ENCODE data around the gene ZNF821. TPM values are rescaled to one million over a fixed set of nuclear protein-coding genes. Genes with fewer than 3 reads are reported as not detected.

The ZNF821 gene
- total RNA-seq, 1 experiment from 2014 or later = 5.4 TPM

DNA sequence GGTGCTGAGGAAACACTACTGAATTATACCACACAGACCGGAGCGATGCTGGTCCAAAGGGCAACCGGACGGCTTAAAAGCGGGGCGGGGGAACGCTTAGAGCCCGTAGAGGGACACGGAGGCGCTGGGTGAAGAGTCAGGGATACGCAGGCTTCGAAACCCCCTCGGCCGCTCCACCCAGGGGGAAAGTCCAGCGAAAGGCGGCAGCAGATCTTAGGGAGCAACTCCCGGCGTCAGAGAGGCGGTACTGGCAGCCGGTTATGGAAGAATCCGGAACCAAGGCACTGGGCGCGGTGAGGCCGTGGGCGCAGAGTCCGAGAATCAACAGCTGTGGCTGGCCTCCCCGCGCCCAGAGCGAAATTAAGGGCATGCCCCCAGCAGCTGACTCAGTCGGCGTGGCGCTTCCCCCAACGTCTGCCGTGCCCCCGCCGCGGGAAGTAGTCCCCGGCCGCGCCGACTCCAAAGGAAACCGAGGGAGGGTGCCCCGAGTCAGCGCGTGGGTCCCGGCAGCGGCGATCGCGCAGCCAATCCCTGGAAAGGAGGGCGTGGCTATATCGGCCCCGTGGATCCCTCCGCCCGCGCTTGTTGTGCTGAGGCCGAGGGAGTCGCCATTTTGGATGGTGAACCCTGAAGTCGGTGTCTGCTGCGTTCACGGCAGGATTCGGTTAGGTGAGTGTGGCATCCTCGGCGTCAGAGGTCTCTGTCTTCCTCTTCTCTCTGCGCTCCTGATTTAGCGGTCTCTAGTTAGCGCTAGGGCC is 11.1 kb upstream of the ZNF821 start, which contains the start of gene IST1:
Gene IST1, plus strand, starts transcription at position 611 of the 758 bp plus-strand sequence. CDS start 20,110 bp downstream, outside the sequence.
- intact Hi-C loops (cut with micrococcal nuclease) = loop anchor here (5.0 kb wide), 1 partner anchor 197 kb away; the partner anchor contains the start of genes DHX38 and TXNL4B
- DNase-seq = peak; percentile 92
- TF ChIP-seq, protein P1, sequence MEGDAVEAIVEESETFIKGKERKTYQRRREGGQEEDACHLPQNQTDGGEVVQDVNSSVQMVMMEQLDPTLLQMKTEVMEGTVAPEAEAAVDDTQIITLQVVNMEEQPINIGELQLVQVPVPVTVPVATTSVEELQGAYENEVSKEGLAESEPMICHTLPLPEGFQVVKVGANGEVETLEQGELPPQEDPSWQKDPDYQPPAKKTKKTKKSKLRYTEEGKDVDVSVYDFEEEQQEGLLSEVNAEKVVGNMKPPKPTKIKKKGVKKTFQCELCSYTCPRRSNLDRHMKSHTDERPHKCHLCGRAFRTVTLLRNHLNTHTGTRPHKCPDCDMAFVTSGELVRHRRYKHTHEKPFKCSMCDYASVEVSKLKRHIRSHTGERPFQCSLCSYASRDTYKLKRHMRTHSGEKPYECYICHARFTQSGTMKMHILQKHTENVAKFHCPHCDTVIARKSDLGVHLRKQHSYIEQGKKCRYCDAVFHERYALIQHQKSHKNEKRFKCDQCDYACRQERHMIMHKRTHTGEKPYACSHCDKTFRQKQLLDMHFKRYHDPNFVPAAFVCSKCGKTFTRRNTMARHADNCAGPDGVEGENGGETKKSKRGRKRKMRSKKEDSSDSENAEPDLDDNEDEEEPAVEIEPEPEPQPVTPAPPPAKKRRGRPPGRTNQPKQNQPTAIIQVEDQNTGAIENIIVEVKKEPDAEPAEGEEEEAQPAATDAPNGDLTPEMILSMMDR (conservative IDR thresholded peaks at IDR 0.05; ENCODE audit: low read depth, low read length) = no peak
- TF ChIP-seq EZH2phosphoT487 (IDR thresholded peaks at IDR 0.05; ENCODE audit: borderline replicate concordance, low read length) = no peak
- no peak for TF ChIP-seq EZH2 (IDR thresholded peaks at IDR 0.05; ENCODE audit: low read length, unreplicated experiment)
- no peaks in the 10 kb centered on the region for H3F3A ChIP-seq (ENCODE audit: low read length, unreplicated experiment)
- H2AFZ ChIP-seq (ENCODE audit: low read length) = peak within 1 kb of the TSS; percentile 88
- peaks cover 13% of the 10 kb centered on the region; the same call in 1 of the 2 replicates for H3K4me1 ChIP-seq (ENCODE audit: insufficient read depth, low read length)
- TSS peak; percentile 77 for BruUV-seq (replicated peaks)
- ATAC-seq = peak; percentile 87
- ChIA-PET CTCF (no interaction called here), POLR2A (ENCODE audit: unreplicated experiment) (no interaction called here)
- peak within 1 kb of the TSS; percentile 82 for H3K27ac ChIP-seq (ENCODE audit: low read length)
- peaks cover 20% of the 10 kb centered on the region; the same call in 1 of the 2 replicates for H4K20me1 ChIP-seq (ENCODE audit: low read length)
- peak within 1 kb of the TSS; percentile 98 for H3K4me2 ChIP-seq (ENCODE audit: low read length)
- no peaks in the 10 kb centered on the region for H3K9me2 ChIP-seq (replicated peaks; ENCODE audit: low read length)
- peak within 1 kb of the TSS; percentile 100 for H3K4me3 ChIP-seq (ENCODE audit: low read length)
- no peaks in the 10 kb centered on the region for H3K27me3 ChIP-seq (ENCODE audit: low read length)
- H3K79me2 ChIP-seq (ENCODE audit: low read length) = peaks cover 48% of the 10 kb centered on the region
- H3K9me3 ChIP-seq (ENCODE audit: low read length) = no peaks in the 10 kb centered on the region
- no peaks in the 10 kb centered on the region for H3K36me3 ChIP-seq (ENCODE audit: low read depth, low read length)
- peak within 1 kb of the TSS; percentile 98 for H3K9ac ChIP-seq (ENCODE audit: low read length)

DNA sequence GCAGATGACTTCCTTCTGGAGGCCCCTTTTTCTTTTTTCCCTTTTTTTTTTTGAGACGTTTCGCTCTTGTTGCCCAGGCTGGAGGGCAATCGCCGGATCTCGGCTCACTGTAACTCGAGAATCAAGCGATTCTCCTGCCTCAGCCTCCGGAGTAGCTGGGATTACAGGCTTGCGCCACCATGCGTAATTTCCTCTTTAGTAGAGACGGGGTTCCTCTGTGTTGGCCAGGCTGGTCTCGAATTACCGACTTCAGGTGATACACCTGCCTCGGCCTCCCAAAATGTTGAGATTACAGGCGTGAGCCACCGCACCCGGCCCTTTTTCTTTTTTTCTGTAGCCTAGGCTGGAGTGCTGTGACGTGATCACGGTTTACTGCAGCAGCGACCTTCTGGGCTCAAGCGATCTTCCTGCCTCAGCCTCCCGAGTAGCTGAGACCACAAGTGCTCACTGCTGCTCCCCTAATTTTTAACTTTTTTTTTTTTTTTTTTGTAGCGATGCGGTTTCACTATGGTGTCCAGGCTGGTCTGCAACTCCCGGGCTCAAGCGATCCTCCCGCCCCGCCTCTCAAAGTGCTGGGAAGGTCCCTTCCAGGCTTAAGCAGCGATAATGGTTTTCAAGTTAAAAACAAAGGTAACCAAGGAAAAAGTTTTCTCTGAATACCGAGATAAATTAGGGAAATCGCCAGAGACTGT is 10.4 kb upstream of the ZNF821 start:
- intact Hi-C loops (cut with micrococcal nuclease) = loop anchor here (5.0 kb wide), 1 partner anchor 198 kb away; the partner anchor contains the start of genes DHX38 and TXNL4B
- BruUV-seq (replicated peaks) = no TSS peak

More for the DNA sequence above, 10.4 kb upstream of the ZNF821 start:
- no peak for TF ChIP-seq EZH2phosphoT487 (IDR thresholded peaks at IDR 0.05; ENCODE audit: borderline replicate concordance, low read length)
- TF ChIP-seq, protein P1 (conservative IDR thresholded peaks at IDR 0.05; ENCODE audit: low read depth, low read length) = 0 out of 2 replicates have a peak, but pooled peaks have one; percentile 13
- peaks cover 13% of the 10 kb centered on the region; the same call in 1 of the 2 replicates for H3K4me1 ChIP-seq (ENCODE audit: insufficient read depth, low read length)
- H3K4me2 ChIP-seq (ENCODE audit: low read length) = peak overlapping the region; percentile 98
- peaks cover 41% of the 10 kb centered on the region for H3K79me2 ChIP-seq (ENCODE audit: low read length)
- no peaks in the 10 kb centered on the region for H3K9me2 ChIP-seq (replicated peaks; ENCODE audit: low read length)
- H3K27me3 ChIP-seq (ENCODE audit: low read length) = no peaks in the 10 kb centered on the region
- no peaks in the 10 kb centered on the region for H3K9me3 ChIP-seq (ENCODE audit: low read length)
- peak overlapping the region; percentile 100 for H3K4me3 ChIP-seq (ENCODE audit: low read length)
- H3F3A ChIP-seq (ENCODE audit: low read length, unreplicated experiment) = no peaks in the 10 kb centered on the region
- H2AFZ ChIP-seq (ENCODE audit: low read length) = peak overlapping the region; percentile 88
- H4K20me1 ChIP-seq (ENCODE audit: low read length) = peaks cover 20% of the 10 kb centered on the region; the same call in 1 of the 2 replicates
- peak; percentile 59 for DNase-seq
- ChIA-PET POLR2A (ENCODE audit: unreplicated experiment) (no interaction called here), CTCF (no interaction called here)
- H3K9ac ChIP-seq (ENCODE audit: low read length) = peak overlapping the region; percentile 98
- peak; percentile 48 for ATAC-seq
- peak overlapping the region; percentile 82 for H3K27ac ChIP-seq (ENCODE audit: low read length)
- H3K36me3 ChIP-seq (ENCODE audit: low read depth, low read length) = no peaks in the 10 kb centered on the region
